Esophagus squamous epithelium (tissue), 4 donors: ENCODE results near the gene RBM14.

ENCODE experiments used
- CTCF ChIP-seq, 6 experiments: fragments of 450-650 bp in 4 of 6; fragments of 200-600 bp in 2 of 6; sonication (generic) in 2 of 6; IDR thresholded peaks; one replicate each; pipeline ENCODE4 v1.5.1; 2016 to 2019; ENCODE audit warnings: antibody characterized with exemption in 6 of 6, mild to moderate bottlenecking in 4 of 6, moderate library complexity in 4 of 6
- POLR2A ChIP-seq, 4 donors: fragments of 450-650 bp; IDR thresholded peaks; one replicate each; pipeline ENCODE4 v1.6.1; 2017; ENCODE audit warnings: antibody characterized with exemption in 4 of 4, mild to moderate bottlenecking in 4 of 4, moderate library complexity in 3 of 4

GRCh38 chr11:66569076-66569475 is 47.4 kb upstream of the RBM14 start:
- TF ChIP-seq CTCF (IDR thresholded peaks at IDR 0.05) (no peak), POLR2A (IDR thresholded peaks at IDR 0.05) (no peak)
